PFSK-1 (cell line): Measurements from ENCODE around the gene CDK10.

ENCODE experiments used
- FOXP2 ChIP-seq: optimal IDR thresholded peaks from 2 replicates; pipeline ENCODE3; 2011; ENCODE audit warnings: borderline replicate concordance, control low read depth, inconsistent platforms; ENCODE audit not compliant: insufficient read depth; ENCODE audit errors: extremely low read length, extremely low read depth
- POLR2AphosphoS5 ChIP-seq: IDR thresholded peaks from 2 replicates; pipeline ENCODE4 v1.6.1; 2012; ENCODE audit warnings: low read depth, mild to moderate bottlenecking, control low read depth, low read length, moderate library complexity
- REST ChIP-seq, 2 experiments: IDR thresholded peaks; 2 replicates each; pipeline versions ENCODE4 v1.6.1 to v1.8.0; 2011 to 2012; ENCODE audit warnings: low read depth in 2 of 2, low read length in 2 of 2, control low read depth in 1 of 2, inconsistent platforms in 1 of 2, mild to moderate bottlenecking in 1 of 2, moderate library complexity in 1 of 2; ENCODE audit not compliant: insufficient read depth in 1 of 2
- SIN3A ChIP-seq: IDR thresholded peaks from 2 replicates; pipeline ENCODE4 v1.6.1; 2012; ENCODE audit warnings: mild to moderate bottlenecking, low read length, moderate library complexity, borderline replicate concordance; ENCODE audit not compliant: insufficient read depth
- TAF1 ChIP-seq: IDR thresholded peaks from 2 replicates; pipeline ENCODE4 v1.6.1; 2012; ENCODE audit warnings: low read length, control low read depth, borderline replicate concordance; ENCODE audit not compliant: insufficient read depth

The CDK10 gene

GRCh38 chr16:89688395-89688794 is 1.9 kb downstream of the CDK10 start:
- TF ChIP-seq SIN3A, result no peak
- no peak for TF ChIP-seq FOXP2
- TF ChIP-seq REST (IDR thresholded peaks at IDR 0.05; ENCODE audit: insufficient read depth in 1 of 2, low read depth in 2 of 2, low read length in 2 of 2), result no peak
- TF ChIP-seq POLR2AphosphoS5, result no peak
- no peak for TF ChIP-seq TAF1

GRCh38 chr16:89689142-89689541 is 2.7 kb downstream of the CDK10 start:
- no peak for TF ChIP-seq SIN3A
- no peak for TF ChIP-seq TAF1
- TF ChIP-seq REST (IDR thresholded peaks at IDR 0.05; ENCODE audit: insufficient read depth in 1 of 2, low read depth in 2 of 2, low read length in 2 of 2), result no peak
- no peak for TF ChIP-seq POLR2AphosphoS5
- no peak for TF ChIP-seq FOXP2

GRCh38 chr16:89690392-89690901 is 4.0 kb downstream of the CDK10 start:
- TF ChIP-seq POLR2AphosphoS5, result no peak
- TF ChIP-seq TAF1, result no peak
- no peak for TF ChIP-seq REST (IDR thresholded peaks at IDR 0.05; ENCODE audit: insufficient read depth in 1 of 2, low read depth in 2 of 2, low read length in 2 of 2)
- TF ChIP-seq FOXP2, result no peak
- TF ChIP-seq SIN3A, result no peak

GRCh38 chr16:89691231-89691985 is 4.9 kb downstream of the CDK10 start:
- TF ChIP-seq POLR2AphosphoS5 (no peak), REST (IDR thresholded peaks at IDR 0.05; ENCODE audit: insufficient read depth in 1 of 2, low read depth in 2 of 2, low read length in 2 of 2) (no peak), TAF1 (no peak), FOXP2 (no peak), SIN3A (no peak)
